HG03280 (cell line): ENCODE data around the gene FOXJ3.

ENCODE experiments used
- ATAC-seq: cut with Tn5 transposase; IDR thresholded peaks from one replicate; pipeline ENCODE4 v1.9.1; 2021; ENCODE audit warnings: mild to moderate bottlenecking, moderate library complexity; ENCODE audit not compliant: unreplicated experiment

The FOXJ3 gene

GRCh38 chr1:42170779-42171621 lies 164.0 kb downstream of the FOXJ3 start:
- no peak for ATAC-seq

- ATAC-seq: no peak
Observed at GRCh38 chr1:42168763-42169162, 166.3 kb downstream of the FOXJ3 start.

- ATAC-seq: no peak
Observed at GRCh38 chr1:42168391-42168670, 166.7 kb downstream of the FOXJ3 start.

GRCh38 chr1:42167611-42168390 lies 167.2 kb downstream of the FOXJ3 start:
- ATAC-seq: no peak

GRCh38 chr1:42165511-42166210 lies 169.4 kb downstream of the FOXJ3 start:
- no peak for ATAC-seq

DNA sequence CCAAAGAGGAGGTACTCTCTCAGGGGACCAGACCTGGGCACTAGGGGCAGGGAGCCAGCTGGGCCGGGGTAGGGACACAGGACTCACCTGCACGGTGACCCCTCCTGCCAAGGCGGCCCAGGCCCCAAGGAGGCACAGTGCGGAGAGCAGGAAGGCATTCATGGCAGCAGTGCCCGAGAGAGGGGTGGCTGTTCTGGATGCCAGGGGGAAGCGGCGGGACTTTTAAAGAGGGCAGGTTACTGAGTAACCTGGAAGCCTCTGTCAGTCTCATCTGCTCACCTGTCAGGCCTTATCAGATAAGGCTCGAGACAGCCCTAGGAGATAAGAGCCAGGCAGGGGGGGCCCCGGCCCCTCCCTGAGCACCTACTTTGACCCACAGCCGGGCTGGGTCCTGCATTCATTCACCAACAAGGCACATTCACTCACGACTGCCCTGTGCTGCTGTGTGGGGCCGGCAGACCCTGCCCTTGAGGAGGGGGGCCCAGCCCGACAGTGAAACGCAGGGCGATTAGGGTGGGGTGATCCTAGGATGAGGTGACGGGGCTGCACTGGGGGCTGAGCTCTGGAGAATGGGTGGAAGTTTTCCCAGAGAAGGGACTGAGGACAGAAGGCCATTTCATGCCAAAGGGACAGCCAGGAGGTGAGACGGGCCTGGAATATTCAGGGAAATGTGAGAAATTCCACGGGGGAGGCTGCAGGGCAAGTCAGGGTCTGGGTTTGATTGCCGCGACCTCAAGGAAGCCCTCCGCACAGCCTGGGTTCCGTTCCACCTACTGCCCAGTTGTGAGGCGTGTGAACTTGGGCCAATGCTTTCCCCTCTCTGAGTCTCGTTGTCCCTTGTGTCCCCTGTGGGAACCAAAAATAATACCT lies 170.2 kb downstream of the FOXJ3 start, which contains the start of gene GUCA2A:
GUCA2A (minus strand) TSS at position 195 of the 870 bp plus-strand sequence; CDS start at position 162, 33 bp downstream.
- ATAC-seq: no peak

DNA sequence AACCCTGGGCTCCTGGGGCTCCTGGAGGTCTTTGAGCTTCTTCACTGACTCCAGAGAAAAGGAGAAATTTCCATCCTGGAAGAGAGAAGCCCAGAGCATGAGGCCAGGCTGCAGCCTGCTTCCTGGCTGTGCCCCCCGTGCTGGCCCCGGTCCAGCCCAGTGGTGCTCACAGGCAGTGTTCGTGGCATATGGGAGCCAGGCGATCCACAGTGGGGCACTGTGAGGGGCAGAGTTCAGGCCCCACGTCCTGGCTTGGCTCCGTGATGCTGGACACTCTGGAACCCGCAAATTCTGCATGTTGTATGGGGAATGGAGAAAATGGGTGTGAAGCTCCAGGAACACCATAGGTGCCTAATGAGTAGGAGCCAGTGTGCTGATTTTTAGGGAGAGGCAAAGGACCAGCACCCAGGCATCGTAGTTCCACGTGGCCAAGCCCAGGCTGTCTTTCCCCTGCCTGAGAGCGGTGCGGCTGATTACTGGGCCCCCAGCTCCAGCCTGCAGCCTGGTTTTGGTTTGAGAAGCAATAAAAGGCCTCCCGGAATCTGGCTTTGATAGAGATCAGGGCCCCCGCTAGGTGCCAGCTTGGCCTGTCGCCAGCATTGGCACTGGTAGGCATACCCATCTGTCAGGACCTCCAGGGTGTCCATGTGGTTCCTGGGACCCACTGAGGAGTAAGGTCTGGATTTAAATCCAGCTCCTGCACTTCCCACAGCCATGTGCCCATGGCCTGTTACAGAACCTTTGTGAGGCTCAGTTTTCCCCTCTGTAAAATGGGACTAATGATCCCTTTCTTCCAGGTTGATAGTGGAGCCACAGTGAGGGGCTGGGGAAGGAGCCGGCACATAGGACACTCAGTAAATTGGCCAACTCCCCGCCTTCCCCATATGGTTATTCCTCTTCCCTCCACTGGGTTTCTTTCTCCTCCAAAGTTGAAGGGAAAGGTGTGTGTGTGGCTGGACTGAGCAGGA lies 171.2 kb downstream of the FOXJ3 start:
- ATAC-seq: no peak

DNA sequence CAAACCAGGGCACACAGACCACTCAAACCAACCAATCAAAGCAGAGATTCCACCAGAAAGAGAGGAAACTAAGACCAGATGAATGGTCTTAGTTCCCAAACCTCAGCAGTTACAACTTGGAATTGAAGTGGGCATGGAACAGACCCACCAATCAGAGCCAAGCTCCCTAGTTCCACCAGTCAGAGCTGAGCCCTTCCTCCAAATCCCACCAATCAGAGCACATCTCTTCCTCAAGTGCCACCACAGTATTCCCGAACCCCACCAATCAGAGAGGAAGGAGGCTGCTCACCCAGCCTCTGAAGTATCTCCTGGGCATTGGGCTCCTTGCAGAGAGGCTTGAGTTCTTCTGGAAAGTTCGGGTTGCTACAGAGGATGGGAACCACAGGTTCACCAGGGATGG lies 171.9 kb downstream of the FOXJ3 start:
- ATAC-seq: no peak

GRCh38 chr1:42162181-42162580 lies 172.9 kb downstream of the FOXJ3 start:
- ATAC-seq: no peak

- ATAC-seq: no peak
Observed at GRCh38 chr1:42158189-42158588, 176.8 kb downstream of the FOXJ3 start.

DNA sequence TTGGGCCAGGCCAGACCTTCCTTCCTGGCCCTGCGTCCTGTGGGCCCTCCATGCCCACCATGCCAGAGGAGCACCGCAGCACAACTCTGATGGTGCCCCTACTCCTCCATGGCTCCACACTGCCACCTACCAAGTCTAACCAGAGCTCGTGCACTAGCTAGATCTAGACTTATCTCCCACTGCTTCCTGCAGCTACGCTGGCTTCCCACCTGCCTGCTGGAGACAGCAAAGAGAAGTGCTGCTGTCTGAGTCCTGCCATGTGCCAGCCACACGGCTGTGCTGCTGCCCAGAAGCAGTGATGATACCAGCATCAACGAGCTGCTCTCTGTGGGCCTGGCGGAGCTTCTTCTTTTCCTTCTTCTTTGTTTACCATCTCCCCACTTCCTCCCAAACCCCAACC lies 177.4 kb downstream of the FOXJ3 start:
- no peak for ATAC-seq

GRCh38 chr1:42155362-42155761 lies 179.7 kb downstream of the FOXJ3 start:
- no peak for ATAC-seq

DNA sequence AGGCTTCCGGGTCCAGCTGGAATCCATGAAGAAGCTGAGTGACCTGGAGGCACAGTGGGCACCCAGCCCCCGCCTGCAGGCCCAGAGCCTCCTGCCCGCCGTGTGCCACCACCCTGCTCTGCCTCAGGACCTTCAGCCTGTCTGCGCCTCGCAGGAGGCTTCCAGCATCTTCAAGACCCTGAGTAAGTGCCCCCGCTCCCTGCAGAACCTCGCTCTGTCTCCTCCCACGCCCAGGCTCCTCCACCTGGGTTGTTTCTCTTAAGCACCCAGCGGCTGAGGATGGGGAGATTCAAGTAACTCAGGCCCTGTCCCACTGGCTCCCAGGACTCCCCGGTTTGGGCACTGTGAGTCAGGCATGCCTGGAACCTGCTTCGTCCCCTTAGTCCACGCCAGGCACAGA lies 180.3 kb downstream of the FOXJ3 start:
- no peak for ATAC-seq

DNA sequence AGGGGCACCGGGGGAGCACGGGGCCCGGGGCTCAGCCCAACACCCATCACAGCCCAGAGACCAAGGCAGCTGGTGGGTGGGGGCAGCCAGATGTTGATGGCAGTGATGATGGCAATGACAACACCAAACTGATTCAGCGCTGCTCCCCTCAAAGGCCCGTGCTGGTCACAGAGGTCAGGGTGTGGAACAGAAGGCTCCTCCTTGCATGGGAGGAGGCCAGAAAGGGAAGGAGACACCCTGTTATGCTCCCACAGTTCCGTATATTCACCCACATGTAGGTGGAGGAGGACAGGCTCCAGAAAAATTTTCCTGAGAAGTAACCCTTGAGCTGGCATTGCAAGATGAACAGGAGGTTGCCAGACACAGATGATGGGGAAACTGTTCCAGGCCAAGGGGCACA lies 181.4 kb downstream of the FOXJ3 start:
- no peak for ATAC-seq

GRCh38 chr1:42152907-42153600 lies 182.0 kb downstream of the FOXJ3 start, which contains the start of gene GUCA2B:
TSS of gene GUCA2B (plus strand) at chr1:42153410. CDS start at chr1:42153451, 41 bp downstream.
- ATAC-seq: no peak

DNA sequence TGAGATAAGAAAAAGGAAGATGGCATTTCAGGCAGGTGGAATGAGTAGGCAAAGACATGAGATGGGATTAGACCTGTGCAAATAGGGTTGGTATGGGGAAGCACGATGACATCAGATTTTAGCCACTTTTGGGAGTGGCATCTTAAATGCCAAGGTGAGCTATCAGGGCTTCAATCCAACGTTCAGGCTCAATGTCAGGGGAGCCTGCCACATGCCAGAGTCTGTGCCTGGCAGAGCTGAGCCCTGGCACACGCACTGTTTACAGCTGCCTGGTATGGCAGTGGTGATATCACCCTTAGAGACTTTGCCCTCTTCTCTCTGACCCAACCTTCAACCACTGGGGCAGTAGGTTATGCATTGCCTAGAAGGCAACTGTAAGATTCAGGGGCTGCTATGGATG lies 182.9 kb downstream of the FOXJ3 start:
- ATAC-seq: no peak

DNA sequence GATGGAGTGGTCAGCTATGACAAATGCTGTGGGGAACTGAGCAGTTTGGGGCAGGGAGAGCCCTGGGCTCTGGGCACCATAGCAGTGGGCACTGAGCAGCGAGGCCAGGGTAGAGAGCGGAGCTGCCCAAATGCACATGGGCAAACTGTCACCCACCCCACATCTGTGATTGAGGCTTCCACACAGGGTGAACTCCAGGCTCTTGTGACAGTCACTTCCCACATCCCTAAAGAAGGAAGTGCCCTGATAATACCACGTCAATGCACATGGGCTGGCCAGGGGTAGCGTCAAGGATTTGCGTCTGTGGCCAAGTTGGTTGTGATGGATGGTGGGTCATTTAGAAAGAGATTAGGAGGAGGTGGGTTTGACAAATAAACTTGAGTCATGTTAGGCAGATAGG lies 184.4 kb downstream of the FOXJ3 start:
- ATAC-seq: no peak

GRCh38 chr1:42148166-42148565 lies 186.9 kb downstream of the FOXJ3 start:
- no peak for ATAC-seq
